Adipocyte (in vitro differentiated cells): Measurements from ENCODE around the gene SMNDC1.

Experiments
- DNase-seq: peaks from one replicate; pipeline ENCODE4 v3.0.0-alpha.2; 2015; ENCODE audit warnings: low read depth
- H3K27me3 ChIP-seq: replicated peaks from 2 replicates; pipeline ENCODE4 v1.7.0; 2013; ENCODE audit warnings: mild to moderate bottlenecking, low read length, moderate library complexity; ENCODE audit not compliant: control insufficient read depth, insufficient read depth
- H3K36me3 ChIP-seq: 2 replicates; pipeline ENCODE4 v1.7.0; 2013; ENCODE audit warnings: low read length, mild to moderate bottlenecking, moderate library complexity; ENCODE audit not compliant: control insufficient read depth, insufficient read depth, severe bottlenecking
- H3K4me1 ChIP-seq: 2 replicates; pipeline ENCODE4 v1.7.0; 2013; ENCODE audit warnings: mild to moderate bottlenecking, low read length, moderate library complexity; ENCODE audit not compliant: control insufficient read depth, insufficient read depth
- H3K4me3 ChIP-seq: 2 replicates; pipeline ENCODE4 v1.7.0; 2013; ENCODE audit warnings: mild to moderate bottlenecking, low read length, moderate library complexity
- H3K9ac ChIP-seq: 2 replicates; pipeline ENCODE4 v1.7.0; 2013; ENCODE audit warnings: mild to moderate bottlenecking, low read length, moderate library complexity
- H3K9me3 ChIP-seq: 2 replicates; pipeline ENCODE4 v1.7.0; 2013; ENCODE audit warnings: mild to moderate bottlenecking, low read length, moderate library complexity; ENCODE audit not compliant: control insufficient read depth

The SMNDC1 gene

GRCh38 chr10:110244550-110244949 lies 60.2 kb downstream of the SMNDC1 start:
- no peak overlapping the region for H3K9ac ChIP-seq
- peaks cover 6% of the 10 kb centered on the region for H3K4me1 ChIP-seq
- no peaks in the 10 kb centered on the region for H3K36me3 ChIP-seq
- no peaks in the 10 kb centered on the region for H3K9me3 ChIP-seq
- no peak for DNase-seq
- H3K4me3 ChIP-seq, result no peak overlapping the region
- no peaks in the 10 kb centered on the region for H3K27me3 ChIP-seq

GRCh38 chr10:110242511-110242910 lies 62.2 kb downstream of the SMNDC1 start:
- Histone ChIP-seq H3K4me1 (peaks cover 6% of the 10 kb centered on the region), H3K4me3 (no peak overlapping the region), H3K27me3 (no peaks in the 10 kb centered on the region), H3K9ac (no peak overlapping the region), H3K36me3 (peaks cover 5% of the 10 kb centered on the region), H3K9me3 (no peaks in the 10 kb centered on the region)
- no peak for DNase-seq

- Histone ChIP-seq H3K9me3 (no peaks in the 10 kb centered on the region), H3K9ac (no peak overlapping the region), H3K4me3 (no peak overlapping the region), H3K27me3 (no peaks in the 10 kb centered on the region), H3K36me3 (peaks cover 5% of the 10 kb centered on the region), H3K4me1 (peaks cover 6% of the 10 kb centered on the region)
- no peak for DNase-seq
Observed at GRCh38 chr10:110241841-110242240, 62.9 kb downstream of the SMNDC1 start.

GRCh38 chr10:110241407-110241806 lies 63.3 kb downstream of the SMNDC1 start:
- no peak overlapping the region for H3K9ac ChIP-seq
- H3K4me1 ChIP-seq, result peaks cover 6% of the 10 kb centered on the region
- no peaks in the 10 kb centered on the region for H3K27me3 ChIP-seq
- no peak overlapping the region for H3K4me3 ChIP-seq
- H3K9me3 ChIP-seq, result no peaks in the 10 kb centered on the region
- no peak for DNase-seq
- H3K36me3 ChIP-seq, result peaks cover 5% of the 10 kb centered on the region
